NOMO-1 (cell line): Measurements from ENCODE around the gene LIPC.

Experiments used
- DNase-seq, 2 experiments: peaks; one replicate each; lab custom pipeline; 2025; ENCODE audit not compliant: unreplicated experiment in 2 of 2; lab: John Stamatoyannopoulos, UW

LIPC gene

GRCh38 chr15:58405865-58406264 lies 25.9 kb upstream of the LIPC start:
- no peak for DNase-seq

GRCh38 chr15:58406811-58407210 lies 25.0 kb upstream of the LIPC start:
- DNase-seq: no peak

GRCh38 chr15:58407236-58407775 lies 24.5 kb upstream of the LIPC start:
- DNase-seq: no peak

GRCh38 chr15:58407778-58408177 lies 24.0 kb upstream of the LIPC start:
- DNase-seq: no peak

GRCh38 chr15:58409861-58410260 lies 21.9 kb upstream of the LIPC start:
- no peak for DNase-seq

- DNase-seq: peak in 1 of 2 experiments; percentile 22
These were observed 21.4 kb upstream of the LIPC start for GRCh38 chr15:58410353-58410752.

- no peak for DNase-seq
These were observed 18.5 kb upstream of the LIPC start for GRCh38 chr15:58413253-58413652.

GRCh38 chr15:58415636-58416035 lies 16.2 kb upstream of the LIPC start:
- DNase-seq: no peak

GRCh38 chr15:58416963-58417362 lies 14.8 kb upstream of the LIPC start:
- no peak for DNase-seq

GRCh38 chr15:58418135-58418534 lies 13.7 kb upstream of the LIPC start:
- DNase-seq: no peak

- DNase-seq: no peak
These were observed 11.8 kb upstream of the LIPC start for GRCh38 chr15:58419803-58420524.

- DNase-seq: no peak
These were observed 11.2 kb upstream of the LIPC start for GRCh38 chr15:58420579-58421043.

GRCh38 chr15:58423205-58423604 lies 8.6 kb upstream of the LIPC start:
- DNase-seq: no peak

GRCh38 chr15:58423831-58424608 lies 7.8 kb upstream of the LIPC start:
- no peak for DNase-seq

- no peak for DNase-seq
These were observed 7.1 kb upstream of the LIPC start for GRCh38 chr15:58424722-58425121.

GRCh38 chr15:58425185-58425584 lies 6.6 kb upstream of the LIPC start:
- no peak for DNase-seq

GRCh38 chr15:58425834-58426233 lies 6.0 kb upstream of the LIPC start:
- no peak for DNase-seq

- no peak for DNase-seq
These were observed 5.3 kb upstream of the LIPC start for GRCh38 chr15:58426501-58426900.

- DNase-seq: no peak
These were observed 3.8 kb upstream of the LIPC start for GRCh38 chr15:58427987-58428386.

- DNase-seq: no peak
These were observed 1.5 kb upstream of the LIPC start for GRCh38 chr15:58430224-58430787.

GRCh38 chr15:58432401-58432800 lies 610 bp downstream of the LIPC start:
- DNase-seq: peak in 1 of 2 experiments; percentile 13
